HEK293 (cell line): ENCODE data around the gene PDK2.
A peak's percentile ranks its signal among the peaks of the same experiment; 100 is the strongest.

Experiments used
- CTCF ChIA-PET: fragments of 350-600 bp; formaldehyde crosslinking; extraction: SDS; loops from one replicate; lab custom pipeline; 2021; ENCODE audit warnings: antibody characterized with exemption; lab: Yijun Ruan, JAX
- POLR2A ChIA-PET: fragments of 300-600 bp; formaldehyde crosslinking; extraction: SDS; loops from one replicate; lab custom pipeline; 2020; ENCODE audit warnings: antibody characterized with exemption, inconsistent platforms; lab: Yijun Ruan, JAX
- H3K27ac ChIP-seq: fragments of 200-500 bp; sonication (Bioruptor generic); 2 replicates; pipeline ENCODE4 v1.5.1; 2014; ENCODE audit warnings: low read depth, low read length, control low read depth, inconsistent platforms; ENCODE audit errors: extremely low read depth
- H3K36me3 ChIP-seq, 2 experiments: fragments of 200-500 bp in 1 of 2; sonication (Bioruptor generic) in 1 of 2; 1 replicate in 1 of 2; 2 replicates in 1 of 2; pipeline ENCODE4 v1.5.1; 2014 to 2017; ENCODE audit warnings: inconsistent platforms in 2 of 2, low read length in 2 of 2; ENCODE audit not compliant: control insufficient read depth in 2 of 2, insufficient read depth in 1 of 2
- H3K4me1 ChIP-seq: fragments of 200-500 bp; sonication (Bioruptor generic); 2 replicates; pipeline ENCODE4 v1.5.1; 2014; ENCODE audit warnings: mild to moderate bottlenecking, low read length, inconsistent platforms; ENCODE audit not compliant: control insufficient read depth, insufficient read depth
- H3K4me3 ChIP-seq: 2 replicates; pipeline ENCODE4 v1.5.1; 2011; ENCODE audit warnings: low read depth, mild to moderate bottlenecking, control low read depth, low read length, moderate library complexity
- H3K9me3 ChIP-seq: fragments of 200-500 bp; sonication (Bioruptor generic); 2 replicates; pipeline ENCODE4 v1.5.1; 2014; ENCODE audit warnings: low read depth, low read length, inconsistent platforms; ENCODE audit not compliant: control insufficient read depth, insufficient read depth
- GLIS1 ChIP-seq: fragments of 450-650 bp; formaldehyde crosslinking; IDR thresholded peaks from 2 replicates; pipeline ENCODE4 v1.5.1; 2016; ENCODE audit warnings: missing biosample characterization, missing genetic modification characterization
- HOXC10 ChIP-seq: sonication (generic); formaldehyde crosslinking; IDR thresholded peaks from 2 replicates; pipeline ENCODE4 v1.8.1; 2023; ENCODE audit warnings: mild to moderate bottlenecking, missing genetic modification reagents
- IKZF3 ChIP-seq: fragments of 450-650 bp; IDR thresholded peaks from 2 replicates; pipeline ENCODE4 v1.5.0; 2018; ENCODE audit warnings: missing biosample characterization, mild to moderate bottlenecking, missing genetic modification characterization, moderate library complexity
- KLF7 ChIP-seq: fragments of 450-650 bp; formaldehyde crosslinking; IDR thresholded peaks from 2 replicates; pipeline ENCODE4 v1.5.1; 2016; ENCODE audit warnings: missing biosample characterization, missing genetic modification characterization, borderline replicate concordance
- KLF8 ChIP-seq: fragments of 450-650 bp; formaldehyde crosslinking; IDR thresholded peaks from 2 replicates; pipeline ENCODE4 v1.5.1; 2016; ENCODE audit warnings: missing biosample characterization, missing genetic modification characterization
- MEIS1 ChIP-seq: sonication (generic); formaldehyde crosslinking; IDR thresholded peaks from 2 replicates; pipeline ENCODE4 v1.8.1; 2022; ENCODE audit warnings: missing genetic modification reagents, mild to moderate bottlenecking, borderline replicate concordance
- PATZ1 ChIP-seq: fragments of 450-650 bp; formaldehyde crosslinking; IDR thresholded peaks from 2 replicates; pipeline ENCODE4 v1.5.1; 2016; ENCODE audit warnings: missing biosample characterization, missing genetic modification characterization
- PBX3 ChIP-seq: sonication (generic); formaldehyde crosslinking; IDR thresholded peaks from 2 replicates; pipeline ENCODE4 v1.8.1; 2022; ENCODE audit warnings: mild to moderate bottlenecking, moderate library complexity, missing genetic modification reagents
- PRDM6 ChIP-seq: fragments of 450-650 bp; formaldehyde crosslinking; IDR thresholded peaks from 2 replicates; pipeline ENCODE4 v1.5.1; 2017; ENCODE audit warnings: missing biosample characterization, missing genetic modification characterization
- SP7 ChIP-seq: fragments of 450-650 bp; formaldehyde crosslinking; IDR thresholded peaks from 2 replicates; pipeline ENCODE4 v1.5.1; 2016; ENCODE audit warnings: missing biosample characterization, missing genetic modification characterization
- WT1 ChIP-seq: fragments of 450-650 bp; formaldehyde crosslinking; IDR thresholded peaks from 2 replicates; pipeline ENCODE4 v1.5.1; 2016; ENCODE audit warnings: missing biosample characterization, missing genetic modification characterization
- ZBTB10 ChIP-seq: fragments of 450-650 bp; formaldehyde crosslinking; IDR thresholded peaks from 2 replicates; pipeline ENCODE4 v1.5.1; 2016; ENCODE audit warnings: missing biosample characterization, missing genetic modification characterization
- ZBTB17 ChIP-seq: fragments of 450-650 bp; formaldehyde crosslinking; IDR thresholded peaks from 2 replicates; pipeline ENCODE4 v1.5.1; 2016; ENCODE audit warnings: missing biosample characterization, missing genetic modification characterization
- ZNF146 ChIP-seq: fragments of 450-650 bp; formaldehyde crosslinking; IDR thresholded peaks from 2 replicates; pipeline ENCODE4 v1.5.1; 2016; ENCODE audit warnings: missing biosample characterization, missing genetic modification characterization
- ZNF19 ChIP-seq: fragments of 450-650 bp; formaldehyde crosslinking; IDR thresholded peaks from 2 replicates; pipeline ENCODE4; 2016; ENCODE audit warnings: missing biosample characterization, missing genetic modification characterization, low read depth
- ZNF341 ChIP-seq: fragments of 450-650 bp; formaldehyde crosslinking; IDR thresholded peaks from 2 replicates; pipeline ENCODE4; 2016; ENCODE audit warnings: low read depth, missing biosample characterization, missing genetic modification characterization
- ZNF423 ChIP-seq: fragments of 450-650 bp; formaldehyde crosslinking; IDR thresholded peaks from 2 replicates; pipeline ENCODE4 v1.5.1; 2016; ENCODE audit warnings: missing biosample characterization, missing genetic modification characterization
- ZNF600 ChIP-seq: fragments of 450-650 bp; formaldehyde crosslinking; IDR thresholded peaks from 2 replicates; pipeline ENCODE4 v1.5.1; 2016; ENCODE audit warnings: missing biosample characterization, missing genetic modification characterization
- ZNF621 ChIP-seq: fragments of 450-650 bp; formaldehyde crosslinking; IDR thresholded peaks from 2 replicates; pipeline ENCODE4 v1.5.1; 2017; ENCODE audit warnings: missing biosample characterization, missing genetic modification characterization
- ZNF624 ChIP-seq: fragments of 450-650 bp; formaldehyde crosslinking; IDR thresholded peaks from 2 replicates; pipeline ENCODE4 v1.5.1; 2017; ENCODE audit warnings: missing biosample characterization, missing genetic modification characterization
- ZNF629 ChIP-seq: fragments of 450-650 bp; formaldehyde crosslinking; IDR thresholded peaks from 2 replicates; pipeline ENCODE4 v1.5.1; 2017; ENCODE audit warnings: missing biosample characterization, missing genetic modification characterization
- ZNF660 ChIP-seq: fragments of 450-650 bp; IDR thresholded peaks from 2 replicates; pipeline ENCODE4 v1.5.1; 2018; ENCODE audit warnings: missing biosample characterization, mild to moderate bottlenecking, missing genetic modification characterization
- ZNF677 ChIP-seq: fragments of 450-650 bp; IDR thresholded peaks from 2 replicates; pipeline ENCODE4 v1.5.0; 2018; ENCODE audit warnings: missing biosample characterization, mild to moderate bottlenecking, missing genetic modification characterization, moderate library complexity
- ZNF707 ChIP-seq: fragments of 450-650 bp; formaldehyde crosslinking; IDR thresholded peaks from 2 replicates; pipeline ENCODE4 v1.5.1; 2016; ENCODE audit warnings: missing biosample characterization, missing genetic modification characterization
- ZNF792 ChIP-seq: fragments of 450-650 bp; formaldehyde crosslinking; IDR thresholded peaks from 2 replicates; pipeline ENCODE4 v1.5.1; 2016; ENCODE audit warnings: missing biosample characterization, missing genetic modification characterization
- ZNF830 ChIP-seq: fragments of 450-650 bp; IDR thresholded peaks from 2 replicates; pipeline ENCODE4 v1.5.0; 2018; ENCODE audit warnings: missing biosample characterization, missing genetic modification characterization, low read depth, mild to moderate bottlenecking, moderate library complexity
- ZSCAN30 ChIP-seq: fragments of 450-650 bp; IDR thresholded peaks from 2 replicates; pipeline ENCODE4 v1.5.1; 2018; ENCODE audit warnings: missing biosample characterization, mild to moderate bottlenecking, missing genetic modification characterization, moderate library complexity
- ZXDB ChIP-seq: fragments of 450-650 bp; formaldehyde crosslinking; IDR thresholded peaks from 2 replicates; pipeline ENCODE4 v1.5.1; 2016; ENCODE audit warnings: missing biosample characterization, missing genetic modification characterization

The PDK2 gene

GRCh38 chr17:50148226-50149090 is 53.3 kb downstream of the PDK2 start (continued):
- TF ChIP-seq PRDM6 = no peak
- TF ChIP-seq ZNF707 = no peak
- no peak for TF ChIP-seq ZNF621 (tag by site-specific recombination)
- TF ChIP-seq ZBTB10 = no peak
- TF ChIP-seq ZNF624 (tag by site-specific recombination) = no peak
- TF ChIP-seq ZBTB17 (tag by site-specific recombination) = peak; percentile 40
- peak; percentile 50 for TF ChIP-seq ZNF341 (tag by site-specific recombination)
- no peak for TF ChIP-seq ZNF660 (tag by site-specific recombination)
- peak; percentile 66 for TF ChIP-seq KLF8 (tag by site-specific recombination)
- no peak for TF ChIP-seq PBX3 (CRISPR knock-in tag)

- peak overlapping the region; percentile 77 for H3K4me3 ChIP-seq
- peaks cover 5 to 37% of the 10 kb centered on the region in 2 experiments; a peak in 2 of 3 replicates for H3K36me3 ChIP-seq
- peak overlapping the region; percentile 93 for H3K27ac ChIP-seq
- ChIA-PET POLR2A (interaction anchor here (1.4 to 1.7 kb wide), 2 partner anchors 10 to 13 kb away, joined by 9 to 10 read pairs; no protein-coding TSS in a partner anchor), CTCF (interaction anchor here (0.6 to 7.4 kb wide), 6 partner anchors 7 to 679 kb away, joined by 5 to 105 read pairs (median 24); partner anchors contain the start of gene PDK2)
- no peaks in the 10 kb centered on the region for H3K9me3 ChIP-seq
- peaks cover 15% of the 10 kb centered on the region for H3K4me1 ChIP-seq
- TF ChIP-seq MEIS1 (CRISPR knock-in tag) = no peak
- no peak for TF ChIP-seq ZNF629 (tag by site-specific recombination)
- no peak for TF ChIP-seq ZNF600 (tag by site-specific recombination)
- no peak for TF ChIP-seq GLIS1 (tag by site-specific recombination)
- TF ChIP-seq ZNF624 (tag by site-specific recombination) = no peak
- no peak for TF ChIP-seq WT1 (tag by site-specific recombination)
- no peak for TF ChIP-seq ZNF677 (tag by site-specific recombination)
- TF ChIP-seq ZNF146 (tag by site-specific recombination) = no peak
- TF ChIP-seq KLF7 = no peak
- no peak for TF ChIP-seq ZNF423 (tag by site-specific recombination)
- TF ChIP-seq SP7 = no peak
- TF ChIP-seq IKZF3 (tag by site-specific recombination) = no peak
- TF ChIP-seq ZSCAN30 (tag by site-specific recombination) = no peak
- no peak for TF ChIP-seq ZNF19 (tag by site-specific recombination)
- no peak for TF ChIP-seq ZNF341 (tag by site-specific recombination)
- no peak for TF ChIP-seq HOXC10 (CRISPR knock-in tag)
- peak; percentile 54; the same call in 1 of the 2 replicates for TF ChIP-seq ZXDB
- 0 out of 2 replicates have a peak, but pooled peaks have one; percentile 6 for TF ChIP-seq PATZ1 (tag by site-specific recombination)
- TF ChIP-seq ZNF830 (tag by site-specific recombination) = no peak
- TF ChIP-seq ZNF792 (tag by site-specific recombination) = no peak
These were observed 53.9 kb downstream of the PDK2 start for GRCh38 chr17:50149091-50149416.
